ENCODE data around the gene KDM4C.

Gene KDM4C

DNA sequence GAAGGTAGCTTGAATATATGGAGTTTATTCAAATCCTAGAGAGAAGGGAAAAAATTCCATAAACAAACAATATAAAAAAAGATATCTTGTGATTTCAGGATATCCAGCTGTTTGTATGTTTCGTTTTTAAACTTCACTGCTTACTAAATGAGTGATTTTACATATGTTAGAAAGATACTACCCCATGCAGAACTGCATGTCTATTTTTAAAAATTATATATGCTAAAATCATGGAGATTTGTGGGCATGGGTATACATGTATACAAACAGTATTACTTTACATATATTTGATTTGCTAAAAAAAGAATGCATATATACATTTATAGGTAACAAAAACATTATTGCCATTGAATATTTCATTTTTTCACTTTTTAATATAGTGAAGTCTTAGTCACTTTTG lies 178.3 kb downstream of the KDM4C start:
- ChIA-PET POLR2A (no interaction called here), CTCF (interaction anchor here (1.6 kb wide), 1 partner anchor 27 kb away, joined by 6 read pairs; no protein-coding TSS in a partner anchor)
- TF ChIP-seq, protein P1, sequence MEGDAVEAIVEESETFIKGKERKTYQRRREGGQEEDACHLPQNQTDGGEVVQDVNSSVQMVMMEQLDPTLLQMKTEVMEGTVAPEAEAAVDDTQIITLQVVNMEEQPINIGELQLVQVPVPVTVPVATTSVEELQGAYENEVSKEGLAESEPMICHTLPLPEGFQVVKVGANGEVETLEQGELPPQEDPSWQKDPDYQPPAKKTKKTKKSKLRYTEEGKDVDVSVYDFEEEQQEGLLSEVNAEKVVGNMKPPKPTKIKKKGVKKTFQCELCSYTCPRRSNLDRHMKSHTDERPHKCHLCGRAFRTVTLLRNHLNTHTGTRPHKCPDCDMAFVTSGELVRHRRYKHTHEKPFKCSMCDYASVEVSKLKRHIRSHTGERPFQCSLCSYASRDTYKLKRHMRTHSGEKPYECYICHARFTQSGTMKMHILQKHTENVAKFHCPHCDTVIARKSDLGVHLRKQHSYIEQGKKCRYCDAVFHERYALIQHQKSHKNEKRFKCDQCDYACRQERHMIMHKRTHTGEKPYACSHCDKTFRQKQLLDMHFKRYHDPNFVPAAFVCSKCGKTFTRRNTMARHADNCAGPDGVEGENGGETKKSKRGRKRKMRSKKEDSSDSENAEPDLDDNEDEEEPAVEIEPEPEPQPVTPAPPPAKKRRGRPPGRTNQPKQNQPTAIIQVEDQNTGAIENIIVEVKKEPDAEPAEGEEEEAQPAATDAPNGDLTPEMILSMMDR (IDR thresholded peaks at IDR 0.05; ENCODE audit: insufficient read depth, low read length, missing control alignments): no peak

GRCh38 chr9:6937209-6937608 lies 179.4 kb downstream of the KDM4C start:
- no peak overlapping the region for H3K4me3 ChIP-seq (ENCODE audit: low read depth, low read length)
- ChIA-PET CTCF (interaction anchor here (1.6 kb wide), 1 partner anchor 28 kb away, joined by 6 read pairs; no protein-coding TSS in a partner anchor), POLR2A (no interaction called here)
- TF ChIP-seq, protein P1 (IDR thresholded peaks at IDR 0.05; ENCODE audit: insufficient read depth, low read length, missing control alignments): no peak
- no peak for DNase-seq (ENCODE audit: low read depth, low spot score)

More for the DNA sequence above, 178.3 kb downstream of the KDM4C start:
- H3K4me3 ChIP-seq (ENCODE audit: low read depth, low read length): no peak overlapping the region
- no peak for DNase-seq (ENCODE audit: low read depth, low spot score)

- TF ChIP-seq, protein P1 (IDR thresholded peaks at IDR 0.05; ENCODE audit: insufficient read depth, low read length, missing control alignments): no peak
- POLR2A ChIA-PET: interaction anchor here (0.9 kb wide), 1 partner anchor 10 kb away, joined by 3 read pairs; no protein-coding TSS in a partner anchor
- peak; percentile 96 for DNase-seq (ENCODE audit: low read depth, low spot score)
- CTCF ChIA-PET: interaction anchor here (0.7 to 1.1 kb wide), 3 partner anchors 12 to 247 kb away, joined by 3 read pairs; no protein-coding TSS in a partner anchor
- no peak overlapping the region for H3K4me3 ChIP-seq (ENCODE audit: low read depth, low read length)
These were observed 180.7 kb downstream of the KDM4C start for GRCh38 chr9:6938447-6938846.

DNA sequence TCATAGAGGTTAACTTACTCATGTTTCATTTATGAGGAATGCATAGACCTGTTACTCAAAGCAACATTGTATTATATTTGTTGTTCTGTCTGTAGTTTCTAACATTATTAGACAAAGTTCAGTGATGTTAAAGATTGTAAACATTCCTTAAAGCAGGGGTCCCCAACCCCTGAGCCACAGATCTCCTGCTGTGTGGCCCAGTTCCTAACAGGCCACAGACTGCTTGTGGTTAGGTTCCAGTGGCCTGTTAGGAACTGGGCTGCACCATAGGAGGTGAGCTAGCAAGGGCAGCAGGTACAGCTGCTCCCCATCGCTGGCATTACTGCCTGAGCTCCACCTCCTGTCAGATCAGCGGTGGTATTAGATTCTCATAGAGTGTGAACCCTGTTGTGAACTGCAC lies 181.1 kb downstream of the KDM4C start:
- H3K4me3 ChIP-seq (ENCODE audit: low read depth, low read length): no peak overlapping the region
- ChIA-PET POLR2A (interaction anchor here (0.9 kb wide), 1 partner anchor 10 kb away, joined by 3 read pairs; no protein-coding TSS in a partner anchor), CTCF (interaction anchor here (1.0 to 1.1 kb wide), 2 partner anchors 30 to 247 kb away, joined by 3 read pairs; no protein-coding TSS in a partner anchor)
- TF ChIP-seq, protein P1 (IDR thresholded peaks at IDR 0.05; ENCODE audit: insufficient read depth, low read length, missing control alignments): no peak
- DNase-seq (ENCODE audit: low read depth, low spot score): no peak

- H3K4me3 ChIP-seq (ENCODE audit: low read depth, low read length): no peak overlapping the region
- CTCF ChIA-PET: no interaction called here
- DNase-seq (ENCODE audit: low read depth, low spot score): no peak
- POLR2A ChIA-PET: no interaction called here
- TF ChIP-seq, protein P1 (IDR thresholded peaks at IDR 0.05; ENCODE audit: insufficient read depth, low read length, missing control alignments): no peak
These were observed 183.7 kb downstream of the KDM4C start for GRCh38 chr9:6941501-6941900.

DNA sequence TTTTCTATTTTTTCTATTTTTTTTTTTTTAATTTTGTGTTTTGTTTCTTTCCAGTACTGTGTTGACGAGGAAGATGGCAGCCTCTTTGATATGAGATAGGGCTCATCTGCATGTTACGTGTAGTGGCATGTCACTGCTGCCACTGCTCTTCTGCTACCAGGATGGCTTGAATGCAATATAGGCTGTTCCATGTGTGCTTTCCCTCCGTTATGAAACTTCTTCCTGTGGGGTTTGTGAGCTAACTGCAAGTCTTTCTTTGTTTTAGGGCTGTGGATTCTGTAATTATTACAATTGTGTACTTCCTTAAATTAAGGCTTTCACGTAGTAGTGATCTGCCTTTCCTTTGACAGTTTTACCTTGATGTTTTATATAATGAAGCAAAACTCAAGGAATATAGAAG lies 184.6 kb downstream of the KDM4C start:
- ChIA-PET POLR2A (no interaction called here), CTCF (no interaction called here)
- H3K4me3 ChIP-seq (ENCODE audit: low read depth, low read length): no peak overlapping the region
- TF ChIP-seq, protein P1 (IDR thresholded peaks at IDR 0.05; ENCODE audit: insufficient read depth, low read length, missing control alignments): no peak
- no peak for DNase-seq (ENCODE audit: low read depth, low spot score)

Measured in AG04449 (cell line).